Measurements from ENCODE around the gene NWD2.

- TF ChIP-seq, protein P1, sequence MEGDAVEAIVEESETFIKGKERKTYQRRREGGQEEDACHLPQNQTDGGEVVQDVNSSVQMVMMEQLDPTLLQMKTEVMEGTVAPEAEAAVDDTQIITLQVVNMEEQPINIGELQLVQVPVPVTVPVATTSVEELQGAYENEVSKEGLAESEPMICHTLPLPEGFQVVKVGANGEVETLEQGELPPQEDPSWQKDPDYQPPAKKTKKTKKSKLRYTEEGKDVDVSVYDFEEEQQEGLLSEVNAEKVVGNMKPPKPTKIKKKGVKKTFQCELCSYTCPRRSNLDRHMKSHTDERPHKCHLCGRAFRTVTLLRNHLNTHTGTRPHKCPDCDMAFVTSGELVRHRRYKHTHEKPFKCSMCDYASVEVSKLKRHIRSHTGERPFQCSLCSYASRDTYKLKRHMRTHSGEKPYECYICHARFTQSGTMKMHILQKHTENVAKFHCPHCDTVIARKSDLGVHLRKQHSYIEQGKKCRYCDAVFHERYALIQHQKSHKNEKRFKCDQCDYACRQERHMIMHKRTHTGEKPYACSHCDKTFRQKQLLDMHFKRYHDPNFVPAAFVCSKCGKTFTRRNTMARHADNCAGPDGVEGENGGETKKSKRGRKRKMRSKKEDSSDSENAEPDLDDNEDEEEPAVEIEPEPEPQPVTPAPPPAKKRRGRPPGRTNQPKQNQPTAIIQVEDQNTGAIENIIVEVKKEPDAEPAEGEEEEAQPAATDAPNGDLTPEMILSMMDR (conservative IDR thresholded peaks at IDR 0.05; ENCODE audit: low read depth, low read length), result no peak
- no peak for TF ChIP-seq EZH2 (IDR thresholded peaks at IDR 0.05; ENCODE audit: borderline replicate concordance, low read depth, low read length, poor library complexity, severe bottlenecking)
Observed at GRCh38 chr4:37400241-37400881, 155.8 kb downstream of the NWD2 start.
